ENCODE results near the gene OSBPL8.
"Not testable (repeated sequence)": the region's sequence is repeated elsewhere in the genome, so short reads cannot be mapped to it uniquely, and the experiment has no call there.

The OSBPL8 gene

DNA sequence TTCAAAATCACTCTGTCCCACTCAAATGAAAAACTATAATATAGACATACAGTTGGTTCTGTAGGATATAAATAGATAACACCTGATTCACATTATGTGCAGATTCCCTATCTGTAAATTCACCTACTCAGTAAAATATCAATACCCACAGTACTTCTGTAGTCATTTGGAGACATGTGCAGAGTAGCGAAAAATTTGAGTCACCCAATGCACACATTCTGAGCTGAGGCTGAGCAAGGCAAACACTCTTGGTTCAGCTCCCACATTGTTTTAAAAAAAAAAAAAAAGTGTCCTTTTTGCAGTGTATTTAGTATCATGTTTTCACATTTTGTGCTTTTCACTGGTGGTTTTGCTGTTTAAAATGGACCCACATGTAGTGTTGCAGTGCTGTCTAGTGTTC lies 184.1 kb downstream of the OSBPL8 start:
- no peak for DNase-seq (ENCODE audit: low read depth in 2 of 3, low spot score in 2 of 3)

DNA sequence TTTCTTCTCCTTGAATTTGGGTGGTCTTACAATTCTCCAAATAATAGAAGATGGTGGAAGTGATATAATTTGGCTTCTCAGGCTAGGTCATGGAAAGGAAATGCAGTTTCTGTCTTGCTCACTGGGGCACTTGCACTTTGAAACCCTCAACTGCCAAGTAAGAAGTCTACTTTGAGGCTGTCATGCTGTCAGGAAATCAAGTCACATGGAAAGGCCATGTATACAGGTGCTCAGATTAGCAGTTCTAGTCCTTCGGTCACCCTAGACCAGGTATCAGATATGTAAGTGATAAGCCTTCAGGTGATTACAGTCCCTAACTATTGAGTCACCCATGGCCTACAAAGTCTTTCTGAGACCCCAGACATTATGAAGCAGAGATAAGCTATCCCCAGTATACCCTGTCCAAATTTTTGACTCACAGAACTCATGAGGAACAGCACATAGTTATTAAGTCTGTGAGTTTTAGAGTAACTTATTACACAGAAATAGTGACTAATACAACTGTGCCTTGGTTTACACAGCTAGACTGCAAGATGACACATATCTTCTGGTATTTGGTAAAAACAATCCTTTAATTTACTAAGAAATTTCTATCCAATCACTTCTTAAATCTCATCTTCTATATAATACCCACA lies 185.1 kb downstream of the OSBPL8 start:
- no peak for DNase-seq (ENCODE audit: low read depth in 2 of 3, low spot score in 2 of 3)

DNA sequence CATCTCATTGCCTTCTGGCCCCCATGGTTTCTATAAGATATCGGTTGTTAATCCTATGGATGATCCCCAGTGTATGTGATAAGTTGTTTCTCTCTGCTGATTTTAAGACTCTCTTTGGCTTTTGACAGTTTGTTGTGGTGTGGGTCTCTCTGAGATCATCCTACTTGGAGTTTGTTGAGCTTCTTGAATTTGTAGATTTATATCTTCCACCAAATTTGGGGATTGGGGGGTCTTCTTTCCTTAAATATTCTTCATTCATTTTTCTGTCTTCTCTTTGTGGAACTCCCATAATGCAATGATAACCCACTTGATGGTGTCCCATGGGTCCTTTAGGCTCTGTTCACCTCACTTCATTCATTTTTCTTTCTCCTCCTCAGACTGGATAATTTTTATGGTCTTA lies 191.3 kb downstream of the OSBPL8 start:
- DNase-seq (ENCODE audit: low read depth in 2 of 3, low spot score in 2 of 3), result no peak

DNA sequence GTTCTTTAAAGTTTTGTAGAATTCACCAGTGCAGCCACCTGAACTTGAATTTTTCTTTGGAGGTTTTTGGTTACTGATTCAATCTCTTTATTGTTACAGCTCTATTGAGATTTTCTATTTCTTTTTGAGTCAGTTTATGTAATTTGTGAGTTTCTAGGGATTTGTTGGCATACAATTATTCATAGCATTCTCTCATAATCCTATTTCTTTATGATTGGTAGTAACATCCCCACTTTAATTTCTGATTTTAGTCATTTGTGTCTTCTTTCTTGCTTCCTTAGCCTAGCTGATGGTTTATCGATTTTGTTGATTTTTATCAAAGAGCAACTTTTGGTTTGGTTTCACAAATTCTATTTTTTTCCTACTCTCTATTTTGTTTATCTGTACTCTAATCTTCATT lies 193.4 kb downstream of the OSBPL8 start:
- no peak for DNase-seq (ENCODE audit: low read depth in 2 of 3, low spot score in 2 of 3)

DNA sequence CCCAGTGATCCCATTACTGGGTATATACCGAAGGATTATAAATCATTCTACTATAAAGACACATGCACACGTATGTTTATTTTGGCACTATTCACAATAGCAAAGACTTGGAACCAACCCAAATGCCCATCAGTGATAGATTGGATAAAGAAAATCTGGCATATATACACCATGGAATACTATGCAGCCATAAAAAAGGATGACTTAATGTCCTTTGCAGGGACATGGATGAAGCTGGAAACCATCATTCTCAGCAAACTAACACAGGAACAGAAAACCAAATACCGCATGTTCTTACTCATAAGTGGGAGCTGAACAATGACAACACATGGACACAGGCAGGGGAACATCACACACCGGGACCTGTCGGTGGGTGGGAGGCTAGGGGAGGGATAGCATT lies 195.4 kb downstream of the OSBPL8 start:
- not testable (repeated sequence) for DNase-seq (ENCODE audit: low read depth in 2 of 3, low spot score in 2 of 3)

DNA sequence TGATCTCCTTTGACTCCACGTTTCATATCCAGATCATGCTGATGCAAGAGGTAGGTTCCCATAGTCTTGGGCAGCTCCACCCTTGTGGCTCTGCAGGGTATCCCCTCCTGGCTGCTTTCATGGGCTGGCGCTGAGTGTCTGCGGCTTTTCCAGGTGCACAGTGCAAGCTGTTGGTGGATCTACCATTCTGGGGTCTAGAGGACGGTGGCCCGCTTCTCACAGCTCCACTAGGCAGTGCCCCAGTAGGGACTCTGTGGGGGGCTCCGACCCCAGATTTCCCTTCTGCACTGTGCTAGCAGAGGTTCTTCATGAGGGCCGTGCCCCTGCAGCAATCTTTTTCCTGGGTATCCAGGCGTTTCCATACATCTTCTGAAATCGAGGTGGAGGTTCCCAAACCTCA lies 199.3 kb downstream of the OSBPL8 start:
- DNase-seq (ENCODE audit: low read depth in 2 of 3, low spot score in 2 of 3), result no peak

DNA sequence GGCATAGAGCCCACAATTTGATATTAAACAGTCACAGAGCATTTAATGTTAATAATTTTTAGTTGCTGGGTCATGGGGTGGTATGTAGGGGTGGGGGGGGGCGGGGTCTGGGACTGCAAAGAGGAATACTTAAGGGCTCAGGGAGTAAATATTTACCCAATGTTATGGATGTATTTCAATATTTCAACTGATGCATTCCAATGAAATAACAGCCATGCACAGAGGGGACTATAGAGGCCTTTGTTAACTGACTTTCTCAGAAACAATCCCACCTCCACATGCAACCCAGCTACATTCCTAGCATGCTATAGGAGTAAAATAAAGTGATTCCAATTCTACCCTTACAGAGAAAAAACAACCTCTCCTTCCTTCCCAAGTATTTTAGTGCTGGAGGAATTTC lies 203.5 kb downstream of the OSBPL8 start:
- no peak for DNase-seq (ENCODE audit: low read depth in 2 of 3, low spot score in 2 of 3)

DNA sequence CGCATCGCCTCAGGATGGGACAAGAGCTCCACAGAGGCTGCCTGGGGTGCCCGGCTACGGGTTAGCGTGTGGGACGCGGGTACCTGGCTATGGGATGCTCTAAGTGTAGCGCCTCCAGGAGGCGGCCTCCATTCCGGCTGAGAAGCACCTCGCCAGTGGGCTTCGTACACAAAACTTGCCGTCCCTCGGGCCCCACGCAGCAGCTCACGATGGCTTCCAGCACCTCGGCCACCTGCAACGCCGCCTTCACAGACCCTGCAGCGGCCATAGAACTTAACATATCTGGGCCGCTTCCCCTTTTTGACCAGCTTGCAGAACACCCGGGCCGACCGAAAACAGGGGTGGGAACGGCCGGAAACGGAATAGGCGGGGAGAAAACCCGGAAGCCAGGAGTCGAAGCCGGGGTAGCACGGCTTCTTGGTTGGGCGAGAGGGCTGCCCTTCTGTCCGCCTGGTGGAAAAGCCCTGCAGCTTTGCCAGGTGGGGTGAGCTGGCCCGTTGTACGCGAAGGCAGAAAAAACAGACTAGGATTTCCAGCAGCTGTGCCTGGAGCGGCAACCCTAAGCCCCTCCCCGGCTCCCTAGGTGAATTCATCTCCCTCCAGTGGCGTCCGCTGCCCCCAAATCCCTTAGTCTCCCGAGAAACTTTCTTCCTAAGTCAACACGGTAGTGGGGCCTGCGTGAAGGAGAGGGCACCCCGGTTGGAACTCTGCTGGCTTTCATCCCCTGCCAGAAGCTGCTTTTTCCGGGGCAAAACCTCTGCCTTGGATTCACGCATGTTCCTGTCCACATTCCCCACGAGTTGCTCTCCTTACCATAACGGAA lies 211.3 kb downstream of the OSBPL8 start, which contains the start of gene BBS10:
Gene BBS10, minus strand, starts transcription at position 337 of the 823 bp plus-strand sequence. Its CDS starts 57 bp downstream, at position 280.
- DNase-seq (ENCODE audit: low read depth in 2 of 3, low spot score in 2 of 3), result peak; percentile 59 to 71 (median 66)

DNA sequence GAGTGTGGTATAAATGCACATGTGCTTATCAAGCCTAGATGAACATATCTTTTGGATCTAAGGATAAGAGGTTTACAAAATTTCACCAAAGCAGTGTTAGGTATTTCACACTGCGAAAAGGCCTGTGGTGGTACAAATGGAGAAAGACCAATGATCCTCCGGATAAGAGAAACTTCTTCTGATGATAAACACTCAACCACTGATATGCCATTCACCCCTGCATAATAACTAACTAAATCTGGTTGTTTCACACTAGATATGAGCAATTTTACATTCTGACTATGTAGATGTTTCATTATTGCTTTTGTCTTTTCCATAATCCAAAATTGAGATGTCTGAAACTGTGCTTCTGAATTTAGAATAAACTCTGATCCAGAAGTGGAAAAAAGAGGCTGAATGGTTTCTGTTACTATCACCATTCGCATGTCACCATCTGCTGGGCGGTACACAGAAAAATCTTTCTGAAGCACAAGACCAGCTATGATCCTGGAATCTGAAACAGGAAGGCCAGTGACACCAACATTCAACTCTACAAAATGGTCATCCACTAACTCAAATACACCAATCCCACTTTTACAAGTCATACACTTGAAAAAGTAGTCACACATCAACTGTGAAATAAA lies 212.7 kb downstream of the OSBPL8 start:
- DNase-seq (ENCODE audit: low read depth in 2 of 3, low spot score in 2 of 3), result no peak

DNA sequence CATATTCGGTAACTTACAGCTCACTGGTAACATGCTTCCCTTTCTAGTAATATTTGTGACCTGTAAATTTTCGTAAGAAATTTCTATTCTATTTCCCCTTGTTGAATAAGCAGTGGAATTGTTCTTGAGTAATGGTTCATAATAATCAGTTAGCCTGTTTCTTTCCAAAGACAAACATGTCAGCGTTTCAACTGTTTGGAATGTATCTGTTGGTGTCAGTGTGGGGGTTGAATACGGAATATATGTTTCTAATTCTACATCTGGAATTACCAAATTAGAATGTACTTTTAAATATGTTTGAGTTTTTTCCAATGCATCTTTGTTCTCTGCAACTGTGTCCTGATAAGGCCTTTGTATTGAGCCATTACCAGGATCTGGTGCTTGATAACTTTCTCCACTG lies 213.3 kb downstream of the OSBPL8 start:
- no peak for DNase-seq (ENCODE audit: low read depth in 2 of 3, low spot score in 2 of 3)

DNA sequence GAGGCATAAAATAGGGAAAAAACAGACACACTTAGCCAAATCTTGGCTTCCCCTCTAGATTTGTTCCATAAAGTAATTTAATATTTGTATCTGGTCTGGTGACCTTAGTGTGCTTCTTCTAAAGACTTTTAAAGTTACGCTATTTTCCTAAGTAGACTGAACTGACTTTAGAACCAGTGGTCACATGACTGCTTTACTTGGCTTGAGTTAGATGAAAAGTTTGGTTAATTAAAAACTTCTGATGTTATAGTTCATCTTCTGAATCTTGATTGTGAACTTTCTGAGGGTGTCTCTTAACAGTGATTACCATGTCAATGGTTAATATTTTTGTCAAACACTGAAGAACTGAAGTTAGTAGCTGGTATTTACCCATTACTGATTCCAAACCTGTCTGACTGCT lies 214.0 kb downstream of the OSBPL8 start:
- no peak for DNase-seq (ENCODE audit: low read depth in 2 of 3, low spot score in 2 of 3)

DNA sequence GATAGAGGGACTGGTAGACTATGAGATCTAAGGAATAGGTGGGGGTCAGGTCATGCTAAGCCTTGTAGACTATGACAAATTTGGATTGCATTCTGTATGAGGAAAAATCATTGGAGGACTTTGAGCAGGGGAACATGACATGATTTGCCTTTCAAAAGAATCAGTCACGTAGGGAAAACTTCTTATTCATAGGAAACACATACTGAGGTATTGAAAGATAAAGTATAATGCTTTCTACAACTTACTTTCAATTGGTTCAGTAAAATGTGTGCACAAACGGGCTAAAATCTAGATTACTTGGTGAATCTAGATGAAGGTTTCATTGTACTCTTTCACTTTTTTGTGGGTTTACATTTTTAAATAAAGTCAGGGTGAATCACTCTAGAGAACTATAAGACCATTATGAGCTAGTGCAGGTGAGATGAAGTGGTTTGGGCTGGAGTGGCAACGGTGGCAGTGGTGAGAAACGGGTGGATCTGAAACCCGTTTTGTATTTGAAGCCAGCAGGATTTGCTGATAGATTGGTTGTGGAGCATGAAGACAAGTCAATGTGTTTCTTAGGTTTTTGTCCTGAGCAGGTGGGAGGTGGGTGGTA lies 218.0 kb downstream of the OSBPL8 start:
- DNase-seq (ENCODE audit: low read depth in 2 of 3, low spot score in 2 of 3), result no peak

DNA sequence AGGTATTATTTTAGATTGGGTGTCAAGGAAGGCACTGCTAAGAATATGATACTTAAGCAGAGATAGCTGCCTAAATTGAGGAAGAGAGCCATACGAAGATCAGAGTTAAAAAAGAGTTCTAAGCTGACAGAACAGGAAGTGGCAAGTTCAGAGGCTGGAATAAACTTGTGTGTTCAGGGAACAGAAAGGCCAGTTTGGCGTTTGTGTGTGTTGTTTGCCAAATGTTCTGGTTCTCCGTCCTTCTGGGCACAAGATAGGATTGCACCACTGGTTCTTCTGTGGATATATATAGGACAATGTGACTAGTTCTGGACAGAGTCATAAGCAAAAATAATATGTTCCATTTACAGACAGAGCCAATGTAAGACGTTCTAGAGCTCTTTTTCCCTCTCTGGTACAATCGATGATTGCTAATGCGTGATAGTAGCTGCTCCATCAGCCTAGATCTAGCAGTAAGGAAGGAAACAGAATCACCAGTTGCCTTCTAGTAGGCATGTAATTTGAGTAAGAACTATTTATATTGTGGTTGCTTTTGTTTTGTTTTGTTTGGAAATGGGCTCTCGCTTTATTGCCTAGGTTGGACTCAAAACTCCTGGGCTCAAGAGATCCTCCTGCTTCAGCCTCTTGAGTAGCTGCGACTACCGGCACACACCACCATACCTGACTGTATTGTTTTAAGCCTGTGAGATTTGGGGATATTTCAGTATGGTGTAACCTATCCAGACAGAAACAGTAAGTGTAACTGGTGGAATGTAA lies 218.7 kb downstream of the OSBPL8 start:
- DNase-seq (ENCODE audit: low read depth in 2 of 3, low spot score in 2 of 3), result no peak

DNA sequence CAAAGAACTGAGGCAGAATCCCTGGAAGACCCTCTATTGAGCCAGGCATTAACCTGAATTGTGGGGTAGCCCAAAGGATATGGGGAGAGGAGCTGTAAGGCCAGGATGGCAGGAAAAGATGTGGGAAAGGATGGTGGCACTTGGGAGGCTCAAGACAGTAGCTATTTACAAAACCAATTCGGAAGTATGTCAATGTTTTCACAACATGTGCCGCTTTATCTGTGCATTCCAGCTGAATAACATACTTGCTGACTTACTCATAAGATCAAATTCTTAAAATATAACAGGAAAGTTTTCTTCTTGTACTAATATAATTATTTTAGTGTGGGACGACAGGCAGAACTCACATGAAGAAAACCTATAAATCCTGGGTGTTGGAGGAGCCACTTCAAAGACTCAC lies 222.0 kb downstream of the OSBPL8 start:
- DNase-seq (ENCODE audit: low read depth in 2 of 3, low spot score in 2 of 3), result no peak

DNA sequence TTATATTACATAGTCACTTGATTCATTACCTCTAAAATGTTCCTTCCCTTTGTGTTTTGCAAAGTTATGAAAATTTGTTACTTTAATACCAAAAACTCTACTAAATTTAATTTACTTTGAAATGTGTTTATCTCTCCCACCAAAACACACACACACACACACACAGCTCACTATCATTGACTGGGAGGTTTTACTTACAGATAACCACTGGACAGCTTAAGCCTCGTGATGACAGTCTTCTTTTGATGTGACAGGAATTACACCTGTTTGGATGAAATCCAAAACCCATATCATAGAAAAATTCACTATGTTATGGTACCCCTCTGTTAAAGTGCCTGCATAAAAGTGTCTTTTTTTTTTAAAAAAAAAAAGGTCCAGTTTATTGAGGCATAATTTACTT lies 227.0 kb downstream of the OSBPL8 start:
- DNase-seq (ENCODE audit: low read depth in 2 of 3, low spot score in 2 of 3), result no peak

DNA sequence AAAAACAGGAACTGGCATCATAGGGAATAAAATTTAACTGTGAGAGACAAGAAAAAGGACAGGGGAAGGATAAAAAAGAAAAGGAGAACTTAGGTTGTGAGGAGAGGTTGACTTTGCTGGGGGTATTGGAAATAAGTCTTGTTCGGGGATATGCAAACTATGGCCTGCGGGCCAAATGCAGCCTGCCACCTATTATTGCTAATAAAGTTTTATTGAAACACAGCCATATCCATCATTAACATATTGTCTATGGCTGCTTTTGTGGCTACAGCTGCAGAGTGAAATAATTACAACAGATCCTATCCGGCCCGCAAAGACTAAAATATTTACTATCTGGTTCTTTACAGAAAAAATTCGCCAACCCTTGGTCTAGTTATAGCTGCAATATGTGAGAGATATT lies 230.0 kb downstream of the OSBPL8 start:
- DNase-seq (ENCODE audit: low read depth in 2 of 3, low spot score in 2 of 3), result no peak

DNA sequence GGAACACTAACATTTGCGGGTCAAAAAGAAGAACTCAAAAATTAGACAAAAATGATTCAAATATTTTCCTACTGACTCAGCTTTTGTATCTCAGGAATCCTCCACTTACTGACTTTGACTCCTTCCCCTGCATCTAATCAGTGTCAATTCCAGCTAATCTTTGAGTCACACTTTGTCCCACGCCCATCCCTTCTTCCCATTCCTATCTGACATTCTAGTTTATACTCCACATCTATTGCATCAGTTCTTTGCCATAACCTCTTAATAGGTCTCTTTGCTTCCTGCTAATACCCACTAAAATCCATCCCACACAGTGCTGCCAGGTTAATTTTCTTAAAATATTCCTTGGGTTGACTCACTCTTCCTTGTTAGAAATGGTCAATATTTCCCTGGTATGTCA lies 230.4 kb downstream of the OSBPL8 start:
- no peak for DNase-seq (ENCODE audit: low read depth in 2 of 3, low spot score in 2 of 3)

DNA sequence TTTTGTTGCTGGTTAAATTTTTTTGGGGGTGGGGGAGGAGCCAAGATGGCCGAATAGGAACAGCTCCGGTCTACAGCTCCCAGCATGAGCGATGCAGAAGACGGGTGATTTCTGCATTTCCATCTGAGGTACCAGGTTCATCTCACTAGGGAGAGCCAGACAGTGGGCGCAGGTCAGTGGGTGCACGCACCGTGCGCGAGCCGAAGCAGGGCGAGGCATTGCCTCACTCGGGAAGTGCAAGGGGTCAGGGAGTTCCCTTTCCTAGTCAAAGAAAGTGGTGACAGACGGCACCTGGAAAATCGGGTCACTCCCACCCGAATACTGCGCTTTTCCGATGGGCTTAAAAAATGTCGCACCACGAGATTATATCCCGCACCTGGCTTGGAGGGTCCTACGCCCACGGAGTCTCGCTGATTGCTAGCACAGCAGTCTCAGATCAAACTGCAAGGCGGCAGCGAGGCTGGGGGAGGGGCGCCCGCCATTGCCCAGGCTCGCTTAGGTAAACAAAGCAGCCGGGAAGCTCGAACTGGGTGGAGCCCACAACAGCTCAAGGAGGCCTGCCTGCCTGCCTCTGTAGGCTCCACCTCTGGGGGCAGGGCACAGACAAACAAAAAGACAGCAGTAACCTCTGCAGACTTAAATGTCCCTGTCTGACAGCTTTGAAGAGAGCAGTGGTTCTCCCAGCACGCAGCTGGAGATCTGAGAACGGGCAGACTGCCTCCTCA lies 239.8 kb downstream of the OSBPL8 start:
- DNase-seq (ENCODE audit: low read depth in 2 of 3, low spot score in 2 of 3), result not testable (repeated sequence)

DNA sequence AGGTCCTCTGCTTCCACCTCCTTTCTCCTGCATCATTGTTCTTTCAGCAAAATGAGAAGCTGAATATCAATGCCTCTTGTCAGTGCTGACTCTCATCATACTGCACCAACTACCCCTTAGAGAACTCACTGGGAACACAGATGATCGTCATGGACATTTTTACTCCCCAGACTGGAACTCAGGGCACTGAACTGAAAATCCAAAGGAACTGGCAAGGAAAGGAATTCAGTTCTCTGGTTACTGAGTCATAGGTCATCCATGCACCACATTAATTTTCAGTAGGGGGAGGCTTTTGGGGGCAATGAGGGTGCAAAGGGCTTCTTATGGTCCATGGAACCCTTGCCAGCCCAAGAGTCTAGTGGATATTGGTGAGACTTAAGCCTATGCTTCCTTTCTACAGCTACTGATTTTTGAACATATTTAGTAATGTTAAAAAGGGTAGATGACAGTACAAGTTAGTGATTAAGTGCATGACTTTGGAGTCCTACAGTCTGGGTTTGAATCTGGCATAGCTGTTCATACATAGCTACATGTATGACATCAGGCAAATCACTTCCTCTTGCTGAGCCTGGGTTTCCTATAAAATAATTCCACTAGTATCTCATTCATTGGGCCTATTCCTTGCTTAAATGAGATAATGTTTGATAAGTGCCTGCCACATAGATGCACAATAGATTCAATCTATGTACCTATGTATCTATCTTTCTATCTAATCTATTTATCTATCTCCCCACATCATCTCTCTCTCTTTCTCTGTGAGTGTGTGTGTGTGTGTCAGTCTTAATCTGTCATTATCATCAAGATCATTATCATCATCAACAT lies 240.6 kb downstream of the OSBPL8 start:
- no peak for DNase-seq (ENCODE audit: low read depth in 2 of 3, low spot score in 2 of 3)

DNA sequence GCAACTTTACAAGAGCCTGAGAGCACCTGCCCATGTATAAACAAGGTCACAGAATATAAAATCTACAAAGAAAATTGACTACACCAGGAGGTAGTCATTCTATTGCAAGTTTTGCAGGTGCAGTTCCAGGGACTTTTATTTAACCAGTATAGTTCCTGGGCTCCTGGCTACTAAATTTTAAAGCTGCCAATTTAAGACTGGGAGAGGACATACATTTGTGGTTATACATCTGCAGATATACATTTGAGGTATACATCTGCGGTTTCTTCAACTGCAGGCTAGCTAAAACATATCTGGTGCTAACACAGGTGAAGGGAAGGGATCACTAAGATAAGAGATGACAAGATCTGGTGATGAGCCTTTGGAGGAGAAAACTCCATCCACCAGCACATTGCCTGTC lies 241.6 kb downstream of the OSBPL8 start:
- DNase-seq (ENCODE audit: low read depth in 2 of 3, low spot score in 2 of 3), result no peak

Data from activated CD8-positive, alpha-beta memory T cell treated with anti-CD3 and anti-CD28 coated beads for 48 hours (primary cell).